ENCODE measurements around the gene PDE7B. TPM values are rescaled to one million over a fixed set of nuclear protein-coding genes. Genes with fewer than 3 reads are reported as not detected.

PDE7B gene
- total RNA-seq, 1 donor: 1.7 TPM

DNA sequence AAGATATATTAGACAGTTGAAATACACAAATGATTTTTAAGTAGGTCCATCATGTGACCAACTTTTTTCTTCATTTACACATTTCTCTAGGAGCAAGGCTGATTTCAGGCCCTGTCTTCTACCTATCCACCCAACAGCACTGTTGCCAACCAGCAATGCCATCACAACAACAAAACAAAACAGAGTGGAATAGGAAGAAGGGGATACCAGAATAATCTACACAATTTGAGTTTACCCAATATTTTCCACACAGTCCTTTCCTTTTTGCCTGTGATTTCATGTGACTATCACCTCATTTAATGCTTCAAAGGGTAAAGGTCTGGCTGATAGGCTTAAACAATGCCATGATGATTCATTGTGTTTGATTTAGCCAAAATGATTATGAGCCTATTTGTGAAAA is 303.7 kb downstream of the PDE7B start:
- H3K4me3 ChIP-seq (ENCODE audit: low read depth, low read length): no peak overlapping the region
- no peak for DNase-seq (ENCODE audit: low read depth)
- no peak for TF ChIP-seq CTCF (IDR thresholded peaks at IDR 0.05; ENCODE audit: insufficient read depth, low read depth, low read length)

GRCh38 chr6:136157743-136158142 is 306.2 kb downstream of the PDE7B start:
- DNase-seq (ENCODE audit: low read depth): no peak
- TF ChIP-seq CTCF (IDR thresholded peaks at IDR 0.05; ENCODE audit: insufficient read depth, low read depth, low read length): no peak
- no peak overlapping the region for H3K4me3 ChIP-seq (ENCODE audit: low read depth, low read length)

DNA sequence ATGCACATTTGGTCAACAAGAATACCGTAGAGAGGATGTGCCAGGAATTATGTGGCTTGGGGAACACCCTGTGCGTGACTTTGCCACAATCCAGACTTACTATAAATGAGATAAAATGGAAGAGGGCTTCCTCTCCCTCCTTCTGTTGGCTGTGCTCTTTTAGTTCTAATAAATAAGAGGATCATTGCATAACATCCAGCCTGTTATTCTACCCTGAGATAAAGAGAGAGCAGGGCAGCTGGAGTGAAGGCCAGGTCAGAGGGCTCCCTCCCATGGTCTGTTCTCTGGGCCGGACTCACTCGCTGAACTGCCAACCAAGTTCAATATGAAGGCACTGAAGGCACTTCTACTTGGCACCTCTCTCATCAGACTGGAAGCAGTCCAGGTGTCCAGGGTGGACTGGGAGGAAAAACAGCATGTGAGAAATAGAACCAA is 306.9 kb downstream of the PDE7B start:
- peak; percentile 11 for TF ChIP-seq CTCF (IDR thresholded peaks at IDR 0.05; ENCODE audit: insufficient read depth, low read depth, low read length)
- DNase-seq (ENCODE audit: low read depth): peak; percentile 92
- H3K4me3 ChIP-seq (ENCODE audit: low read depth, low read length): no peak overlapping the region

GRCh38 chr6:136158971-136159370 is 307.5 kb downstream of the PDE7B start:
- DNase-seq (ENCODE audit: low read depth): peak; percentile 53
- TF ChIP-seq CTCF (IDR thresholded peaks at IDR 0.05; ENCODE audit: insufficient read depth, low read depth, low read length): no peak
- no peak overlapping the region for H3K4me3 ChIP-seq (ENCODE audit: low read depth, low read length)

DNA sequence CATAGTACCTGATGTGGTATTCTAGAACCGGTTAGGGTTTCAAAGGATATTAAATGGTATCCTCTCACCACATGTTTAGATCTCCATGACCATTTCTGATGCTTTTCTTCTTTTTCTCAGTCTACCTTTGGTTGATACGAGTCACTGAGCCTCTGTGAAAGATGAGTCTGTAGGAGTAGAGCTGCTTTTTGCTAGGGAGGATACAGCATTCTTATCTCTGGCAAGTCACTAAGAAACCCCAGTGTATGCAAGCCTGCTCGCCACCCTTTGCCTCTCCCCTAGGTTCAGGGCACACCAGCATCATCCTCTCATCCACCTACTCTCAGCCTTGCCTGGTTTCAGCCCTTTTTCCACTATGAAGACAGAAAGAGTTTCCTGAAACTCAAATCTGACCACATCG is 308.7 kb downstream of the PDE7B start:
- H3K4me3 ChIP-seq (ENCODE audit: low read depth, low read length): no peak overlapping the region
- no peak for TF ChIP-seq CTCF (IDR thresholded peaks at IDR 0.05; ENCODE audit: insufficient read depth, low read depth, low read length)
- DNase-seq (ENCODE audit: low read depth): no peak

GRCh38 chr6:136161950-136162349 is 310.4 kb downstream of the PDE7B start:
- no peak for TF ChIP-seq CTCF (IDR thresholded peaks at IDR 0.05; ENCODE audit: insufficient read depth, low read depth, low read length)
- H3K4me3 ChIP-seq (ENCODE audit: low read depth, low read length): no peak overlapping the region
- DNase-seq (ENCODE audit: low read depth): no peak

- no peak for TF ChIP-seq CTCF (IDR thresholded peaks at IDR 0.05; ENCODE audit: insufficient read depth, low read depth, low read length)
- no peak overlapping the region for H3K4me3 ChIP-seq (ENCODE audit: low read depth, low read length)
- DNase-seq (ENCODE audit: low read depth): no peak
Observed at GRCh38 chr6:136163260-136163659, 311.8 kb downstream of the PDE7B start.

All from fibroblast of villous mesenchyme (primary cell).